SK-N-SH (cell line): ENCODE results near the gene WNK2. TPM values are rescaled to one million over a fixed set of nuclear protein-coding genes. Genes with fewer than 3 reads are reported as not detected.

Experiments
- CTCF ChIA-PET: fragments of 300-600, 350-600 bp; formaldehyde crosslinking; extraction: SDS; loops from one replicate; lab custom pipeline; 2021; lab: Yijun Ruan, JAX
- POLR2A ChIA-PET: fragments of 350-600 bp; sonication (Branson Sonifier 250); formaldehyde crosslinking; extraction: SDS; loops from one replicate; lab custom pipeline; 2020; ENCODE audit warnings: antibody characterized with exemption, inconsistent platforms; lab: Yijun Ruan, JAX
- DNase-seq: peaks from one replicate; pipeline ENCODE4 v3.0.0; 2012
- H2AFZ ChIP-seq: fragments of 200-600 bp; sonication (generic); 2 replicates; pipeline ENCODE4 v1.8.1; 2016; ENCODE audit warnings: antibody characterized with exemption, mild to moderate bottlenecking, low read depth
- H3F3A ChIP-seq: fragments of 200-600 bp; sonication (generic); replicated peaks from 2 replicates; pipeline ENCODE3; 2016; ENCODE audit warnings: antibody characterized with exemption, mild to moderate bottlenecking; ENCODE audit not compliant: insufficient read depth
- H3K27ac ChIP-seq, 2 experiments: fragments of 200-500 bp in 1 of 2; fragments of 200-600 bp in 1 of 2; sonication (Bioruptor generic) in 1 of 2; sonication (generic), shearing (Covaris generic) in 1 of 2; 2 replicates each; pipeline versions ENCODE4 v1.5.1 to v1.6.1; 2014 to 2016; ENCODE audit warnings: low read depth in 2 of 2, inconsistent platforms in 1 of 2, low read length in 1 of 2, mild to moderate bottlenecking in 1 of 2, mixed read lengths in 1 of 2
- H3K27me3 ChIP-seq: fragments of 200-600 bp; sonication (generic), shearing (Covaris generic); 2 replicates; pipeline ENCODE4 v1.6.1; 2016; ENCODE audit warnings: mixed run types; ENCODE audit not compliant: insufficient read depth
- H3K36me3 ChIP-seq, 2 experiments: fragments of 200-500 bp in 1 of 2; fragments of 200-600 bp in 1 of 2; sonication (Bioruptor generic) in 1 of 2; sonication (generic) in 1 of 2; replicated peaks in 1 of 2; 2 replicates each; pipeline versions ENCODE3 to v1.5.1; 2014 to 2016; ENCODE audit warnings: low read length in 1 of 2, mild to moderate bottlenecking in 1 of 2; ENCODE audit not compliant: insufficient read depth in 2 of 2, control insufficient read depth in 1 of 2
- H3K4me1 ChIP-seq, 2 experiments: fragments of 200-500 bp in 1 of 2; fragments of 200-600 bp in 1 of 2; sonication (Bioruptor generic) in 1 of 2; sonication (generic), shearing (Covaris generic) in 1 of 2; 2 replicates each; pipeline versions ENCODE4 v1.5.1 to v1.6.1; 2014 to 2016; ENCODE audit warnings: low read depth in 1 of 2, low read length in 1 of 2, mixed run types in 1 of 2; ENCODE audit not compliant: insufficient read depth in 2 of 2, control insufficient read depth in 1 of 2
- H3K4me2 ChIP-seq: fragments of 200-600 bp; sonication (generic), shearing (Covaris generic); 2 replicates; pipeline ENCODE4 v1.6.1; 2017; ENCODE audit warnings: mixed run types
- H3K4me3 ChIP-seq, 2 experiments: fragments of 200-500 bp in 1 of 2; fragments of 200-600 bp in 1 of 2; sonication (Bioruptor generic) in 1 of 2; sonication (generic), shearing (Covaris generic) in 1 of 2; 2 replicates each; pipeline versions ENCODE4 v1.5.1 to v1.8.1; 2014 to 2016; ENCODE audit warnings: low read depth in 2 of 2, inconsistent platforms in 1 of 2, low read length in 1 of 2, mild to moderate bottlenecking in 1 of 2, mixed read lengths in 1 of 2, moderate library complexity in 1 of 2
- H3K79me2 ChIP-seq: fragments of 200-600 bp; sonication (generic); 2 replicates; pipeline ENCODE4 v1.8.1; 2017; ENCODE audit warnings: mild to moderate bottlenecking; ENCODE audit not compliant: insufficient read depth
- H3K9ac ChIP-seq: fragments of 200-600 bp; sonication (generic); 2 replicates; pipeline ENCODE4 v1.6.1; 2017; ENCODE audit warnings: mixed run types
- H3K9me2 ChIP-seq: fragments of 200-600 bp; sonication (generic); 2 replicates; pipeline ENCODE4 v1.6.1; 2017; ENCODE audit warnings: mixed run types
- H3K9me3 ChIP-seq: fragments of 200-600 bp; sonication (generic); 2 replicates; pipeline ENCODE4 v1.6.1; 2017; ENCODE audit warnings: mixed run types, mild to moderate bottlenecking, moderate library complexity
- H4K20me1 ChIP-seq: fragments of 200-600 bp; sonication (generic); 2 replicates; pipeline ENCODE4 v1.6.1; 2017; ENCODE audit warnings: mild to moderate bottlenecking, mixed run types; ENCODE audit not compliant: insufficient read depth
- ELF1 ChIP-seq: IDR thresholded peaks from 2 replicates; pipeline ENCODE4 v1.4.0; 2012
- JUND ChIP-seq: IDR thresholded peaks from 2 replicates; pipeline ENCODE4 v1.4.0; 2012
- MEF2A ChIP-seq: IDR thresholded peaks from 2 replicates; pipeline ENCODE4 v1.4.0; 2012; ENCODE audit warnings: low read depth, borderline replicate concordance
- NRF1 ChIP-seq: IDR thresholded peaks from 2 replicates; pipeline ENCODE4 v1.6.1; 2012; ENCODE audit warnings: low read depth, mild to moderate bottlenecking, low read length
- REST ChIP-seq: IDR thresholded peaks from 2 replicates; pipeline ENCODE4 v1.6.1; 2012; ENCODE audit warnings: mild to moderate bottlenecking, low read depth, low read length, moderate library complexity
- RFX5 ChIP-seq: IDR thresholded peaks from 2 replicates; pipeline ENCODE4 v1.6.1; 2012; ENCODE audit warnings: mild to moderate bottlenecking, improper control_type of control experiment, low read length
- RXRA ChIP-seq: IDR thresholded peaks from 2 replicates; pipeline ENCODE4 v1.4.0; 2012; ENCODE audit warnings: low read depth, mild to moderate bottlenecking, borderline replicate concordance
- YY1 ChIP-seq: IDR thresholded peaks from 2 replicates; pipeline ENCODE4 v1.4.0; 2012; ENCODE audit warnings: low read depth, mild to moderate bottlenecking
- WGBS: methylation state at CpG from one replicate; pipeline ENCODE4 v1.1.6; 2017; ENCODE audit warnings: low lambda C conversion rate; 5-methylcytosine and 5-hydroxymethylcytosine counted together
- polyA plus RNA-seq, 3 experiments: library from polyadenylated mRNA; depleted of rRNA; stranded (reverse); fragments of >200 nt; gene quantifications; 2 replicates each; pipeline ENCODE4 v1.2.3, GENCODE V29; 2012

The WNK2 gene
- polyA plus RNA-seq, 1 of the 3 experiments (the other 2 are of a cell fraction): 0.12 TPM

GRCh38 chr9:93286252-93287188 lies 102.6 kb downstream of the WNK2 start (continued):
- TF ChIP-seq REST: no peak
- no peak for TF ChIP-seq YY1
- TF ChIP-seq MEF2A: no peak
- no peak for TF ChIP-seq RXRA
- no peak for TF ChIP-seq JUND

DNA sequence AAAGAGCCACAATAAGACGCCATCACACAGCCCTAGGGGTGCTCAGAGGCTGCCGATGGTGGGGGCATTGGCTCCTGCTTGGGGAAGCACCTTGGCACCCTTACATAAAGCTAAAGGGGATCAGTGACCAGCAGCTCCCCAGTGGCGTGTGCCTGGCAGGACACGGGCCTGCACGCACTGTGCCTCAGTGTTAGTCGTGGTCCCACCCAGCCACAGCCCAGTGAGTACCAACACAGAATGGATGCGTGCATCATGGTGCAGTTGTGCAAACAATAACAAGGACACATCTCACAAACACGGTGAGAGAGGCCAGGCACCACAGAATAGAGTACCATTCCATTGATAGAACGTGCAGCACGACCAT lies 103.2 kb downstream of the WNK2 start:
- POLR2A ChIA-PET: no interaction called here
- Histone ChIP-seq H3K36me3 (no peaks in the 10 kb centered on the region), H3F3A (no peaks in the 10 kb centered on the region), H3K4me1 (no peaks in the 10 kb centered on the region; a peak in 1 of 4 replicates), H2AFZ (no peak overlapping the region), H3K9ac (no peak overlapping the region), H3K9me2 (no peaks in the 10 kb centered on the region), H3K27ac (no peak overlapping the region)
- 50% methylated on average over 7 of the region's 10 CpGs for whole genome bisulfite sequencing
- TF ChIP-seq ELF1 (no peak), RFX5 (no peak)
- TF ChIP-seq, all 33 proteins: peak for 0
- Histone ChIP-seq H3K4me3 (no peak overlapping the region), H3K79me2 (no peaks in the 10 kb centered on the region), H4K20me1 (no peaks in the 10 kb centered on the region), H3K27me3 (no peaks in the 10 kb centered on the region), H3K4me2 (no peak overlapping the region), H3K9me3 (no peaks in the 10 kb centered on the region)
- CTCF ChIA-PET: interaction anchor here (3.1 kb wide), 1 partner anchor 15 kb away, joined by 15 read pairs; no protein-coding TSS in a partner anchor
- peak; percentile 4 for DNase-seq

DNA sequence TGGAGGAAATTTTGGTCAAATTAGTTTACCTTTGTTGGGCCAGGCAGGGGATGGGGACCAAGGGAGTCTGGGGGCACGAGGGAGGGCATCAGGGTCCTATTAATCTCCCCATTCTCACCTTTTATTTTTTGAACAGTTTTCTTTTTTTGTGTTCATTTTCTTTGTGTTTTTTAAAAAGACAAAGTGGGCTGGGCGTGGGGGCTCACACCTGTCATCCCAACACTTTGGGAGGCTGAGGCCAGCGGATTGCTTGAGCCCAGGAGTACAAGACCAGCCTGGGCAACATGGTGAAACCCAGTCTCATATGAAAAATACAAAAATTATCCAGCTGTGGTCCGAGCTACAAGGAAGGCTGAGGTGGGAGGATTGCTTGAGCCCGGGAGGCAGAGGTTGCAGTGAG lies 103.7 kb downstream of the WNK2 start:
- Histone ChIP-seq H2AFZ (no peak overlapping the region), H3K9ac (no peak overlapping the region), H3K9me2 (no peaks in the 10 kb centered on the region), H3K79me2 (no peaks in the 10 kb centered on the region), H3K4me3 (no peak overlapping the region), H4K20me1 (no peaks in the 10 kb centered on the region), H3K4me1 (no peaks in the 10 kb centered on the region; a peak in 1 of 4 replicates), H3K4me2 (no peak overlapping the region), H3F3A (no peaks in the 10 kb centered on the region), H3K27ac (no peak overlapping the region), H3K27me3 (no peaks in the 10 kb centered on the region), H3K9me3 (no peaks in the 10 kb centered on the region), H3K36me3 (no peaks in the 10 kb centered on the region)
- WGBS: 32% methylated on average over 5 of the region's 5 CpGs
- DNase-seq: no peak
- CTCF ChIA-PET: interaction anchor here (1.7 to 3.1 kb wide), 2 partner anchors 15 to 17 kb away, joined by 5 to 15 read pairs; no protein-coding TSS in a partner anchor
- POLR2A ChIA-PET: interaction anchor here (1.1 kb wide), 1 partner anchor 146 kb away, joined by 3 read pairs; no protein-coding TSS in a partner anchor
- TF ChIP-seq REST: no peak
- no peak for TF ChIP-seq JUND
- no peak for TF ChIP-seq NRF1
